GM18870 (cell line): ENCODE measurements around the gene TYRP1.

Experiments used
- ATAC-seq: cut with Tn5 transposase; IDR thresholded peaks from one replicate; pipeline ENCODE4 v1.9.1; 2021; ENCODE audit warnings: moderate library complexity; ENCODE audit not compliant: unreplicated experiment

TYRP1 gene

DNA sequence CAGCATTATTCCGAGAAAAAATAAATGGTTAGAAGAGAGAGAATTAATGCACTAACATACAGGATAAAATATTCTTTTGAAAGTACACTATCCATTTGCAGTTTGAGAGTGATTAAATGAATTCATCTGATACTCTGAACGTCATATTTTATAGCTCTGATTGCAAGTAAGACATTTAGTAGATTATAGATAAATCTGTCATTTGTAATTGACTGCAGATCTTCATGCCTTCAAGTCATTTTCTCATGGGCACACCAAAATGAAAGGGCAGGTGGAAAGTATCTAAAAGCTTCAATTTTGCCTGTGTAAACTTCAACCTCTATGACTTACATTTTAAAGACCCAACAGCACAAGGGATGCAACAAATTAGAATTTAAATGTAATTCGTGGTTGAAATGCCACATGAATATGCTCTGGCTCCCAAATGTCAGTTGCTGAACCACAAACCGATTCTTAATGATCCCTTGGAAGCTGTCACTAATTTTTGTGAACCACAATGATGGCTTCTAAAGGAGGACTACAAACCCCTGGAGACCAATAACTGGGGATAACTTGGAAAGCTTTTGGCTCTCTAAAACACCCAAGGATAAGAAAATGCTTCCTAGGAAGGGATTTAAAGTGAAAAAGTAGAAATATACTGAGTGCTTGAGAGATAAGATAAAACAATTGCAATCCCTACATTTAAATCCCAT is 3.9 kb downstream of the TYRP1 start:
- no peak for ATAC-seq

GRCh38 chr9:12697719-12698118 is 4.5 kb downstream of the TYRP1 start:
- ATAC-seq: no peak

- ATAC-seq: no peak
These were observed 5.1 kb downstream of the TYRP1 start for GRCh38 chr9:12698266-12698665.

GRCh38 chr9:12698986-12699385 is 5.8 kb downstream of the TYRP1 start:
- ATAC-seq: no peak

GRCh38 chr9:12699529-12699928 is 6.3 kb downstream of the TYRP1 start:
- no peak for ATAC-seq

DNA sequence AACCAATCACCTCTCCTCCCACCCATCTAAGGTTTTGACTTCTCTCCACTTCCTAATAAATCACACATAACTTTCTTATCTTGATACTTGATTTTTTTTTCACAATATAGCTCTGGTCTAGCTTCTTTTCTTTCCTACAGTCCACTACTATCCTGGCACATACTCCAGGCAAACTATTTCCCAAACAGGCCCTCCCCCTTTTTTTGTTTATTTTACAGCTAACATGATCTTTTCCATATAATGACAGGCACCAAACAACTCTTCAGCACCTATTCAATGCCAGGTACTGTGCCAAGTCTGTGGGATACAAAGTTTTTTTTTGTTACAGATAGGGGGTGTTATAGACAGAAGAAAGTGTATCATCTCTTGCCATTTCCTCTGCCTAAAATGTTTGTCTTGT is 7.9 kb downstream of the TYRP1 start:
- no peak for ATAC-seq

DNA sequence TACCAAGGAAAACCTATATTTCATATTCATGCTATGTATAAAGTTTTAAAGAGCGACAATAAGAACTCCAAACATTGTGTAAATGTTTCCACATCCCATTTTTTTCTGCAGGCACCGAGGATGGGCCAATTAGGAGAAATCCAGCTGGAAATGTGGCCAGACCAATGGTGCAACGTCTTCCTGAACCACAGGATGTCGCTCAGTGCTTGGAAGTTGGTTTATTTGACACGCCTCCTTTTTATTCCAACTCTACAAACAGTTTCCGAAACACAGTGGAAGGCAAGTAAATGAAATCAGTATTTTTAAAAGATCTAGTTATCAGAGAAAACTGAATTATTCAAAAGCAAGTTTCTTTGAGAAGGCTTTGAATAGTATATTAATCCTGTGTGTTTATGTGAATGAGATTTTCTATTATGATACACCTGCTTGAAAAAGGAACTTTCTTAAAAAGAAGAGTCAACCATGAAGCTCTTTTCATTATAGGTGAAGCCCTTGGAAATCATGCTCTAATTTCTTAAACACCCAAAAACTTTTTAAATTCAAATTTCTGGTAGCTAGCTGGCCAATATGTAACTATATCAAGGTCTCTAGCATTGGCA is 9.1 kb downstream of the TYRP1 start:
- ATAC-seq: no peak

DNA sequence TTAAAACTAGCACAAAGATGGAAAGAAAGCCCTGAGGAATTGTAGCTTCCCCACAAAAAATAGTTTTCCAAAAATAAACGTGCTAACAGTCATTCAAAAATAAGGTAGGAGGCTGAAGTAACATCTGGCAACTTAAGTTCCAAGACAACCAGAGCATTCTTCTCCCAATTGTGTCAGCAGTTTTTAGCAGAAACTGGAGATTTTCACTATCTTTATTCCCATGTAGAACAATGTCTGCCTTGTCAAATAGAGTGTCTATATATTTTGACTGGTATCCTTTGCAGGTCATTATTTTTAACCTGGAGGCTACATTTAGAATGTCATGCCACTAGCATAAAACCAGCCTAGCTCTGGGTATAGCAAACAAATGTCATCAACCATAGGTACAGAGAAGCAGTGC is 10.8 kb downstream of the TYRP1 start:
- no peak for ATAC-seq

DNA sequence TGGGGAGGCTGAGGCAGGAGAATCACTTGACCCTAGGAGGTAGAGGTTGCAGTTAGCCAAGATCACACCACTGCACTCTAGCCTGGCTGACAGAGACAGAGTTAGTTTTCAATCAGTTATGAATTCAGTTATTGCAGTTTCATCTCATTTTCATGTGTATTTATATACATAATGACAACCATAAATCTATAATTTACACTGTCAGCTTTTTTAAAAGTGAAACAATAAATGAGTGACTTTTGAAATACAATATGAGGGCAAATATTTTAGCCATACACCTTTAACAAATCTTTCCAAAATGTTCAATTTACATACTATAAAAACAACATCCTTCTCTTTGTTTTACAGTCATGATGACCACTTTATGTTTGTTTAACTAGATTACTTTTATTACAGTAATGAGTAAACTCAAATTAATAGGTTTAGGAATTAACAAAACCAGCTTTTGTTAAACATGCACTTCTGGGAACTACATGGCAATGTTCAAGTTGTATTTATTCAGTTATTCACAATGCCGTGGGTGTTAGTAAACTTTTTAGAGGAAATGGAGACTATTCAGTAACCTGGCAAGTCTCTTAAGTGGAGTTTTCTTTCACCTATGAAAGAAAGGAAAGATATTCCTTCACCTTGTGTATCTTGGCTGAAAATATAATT is 12.7 kb downstream of the TYRP1 start:
- ATAC-seq: no peak

GRCh38 chr9:12708562-12709298 is 15.5 kb downstream of the TYRP1 start:
- no peak for ATAC-seq

GRCh38 chr9:12712532-12712931 is 19.3 kb downstream of the TYRP1 start:
- ATAC-seq: no peak

DNA sequence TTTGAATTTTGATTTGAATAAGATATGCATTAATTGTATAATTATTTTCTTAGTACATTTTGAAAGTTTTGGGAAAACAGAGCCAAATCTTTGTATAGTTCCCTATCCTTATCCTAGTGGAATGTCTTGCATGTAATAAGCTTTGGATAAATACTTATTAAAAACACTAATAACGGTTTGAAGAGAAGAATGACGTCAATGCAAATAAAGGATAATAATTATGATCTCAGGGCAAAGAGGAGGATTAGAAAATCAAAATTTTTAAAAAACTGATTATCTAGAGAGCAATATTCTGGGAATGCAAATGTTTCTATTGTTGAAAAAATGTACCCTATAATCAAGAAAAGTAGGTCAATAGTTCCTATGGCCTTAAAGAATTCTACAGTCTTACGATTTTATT is 22.1 kb downstream of the TYRP1 start:
- ATAC-seq: no peak

- ATAC-seq: no peak
These were observed 23.8 kb downstream of the TYRP1 start for GRCh38 chr9:12716823-12717600.

DNA sequence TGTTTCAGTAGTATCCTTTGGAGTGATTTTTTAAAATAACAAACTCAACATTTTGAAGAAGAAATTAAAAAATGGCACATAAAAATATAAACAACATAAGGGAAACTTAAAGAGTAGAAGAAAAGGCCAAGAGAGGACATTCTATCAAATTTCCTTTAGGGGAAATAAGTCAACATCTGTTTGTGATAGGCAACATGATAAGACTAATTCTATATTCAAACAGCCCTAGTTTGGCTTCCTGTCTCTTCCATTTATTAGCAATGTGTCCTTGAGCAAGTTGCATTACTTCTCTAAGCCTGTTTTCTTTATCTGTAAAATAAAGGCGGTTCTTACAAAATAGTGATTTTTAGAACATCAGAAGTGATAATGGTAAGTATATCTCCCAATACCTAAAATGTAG is 24.7 kb downstream of the TYRP1 start:
- ATAC-seq: no peak

DNA sequence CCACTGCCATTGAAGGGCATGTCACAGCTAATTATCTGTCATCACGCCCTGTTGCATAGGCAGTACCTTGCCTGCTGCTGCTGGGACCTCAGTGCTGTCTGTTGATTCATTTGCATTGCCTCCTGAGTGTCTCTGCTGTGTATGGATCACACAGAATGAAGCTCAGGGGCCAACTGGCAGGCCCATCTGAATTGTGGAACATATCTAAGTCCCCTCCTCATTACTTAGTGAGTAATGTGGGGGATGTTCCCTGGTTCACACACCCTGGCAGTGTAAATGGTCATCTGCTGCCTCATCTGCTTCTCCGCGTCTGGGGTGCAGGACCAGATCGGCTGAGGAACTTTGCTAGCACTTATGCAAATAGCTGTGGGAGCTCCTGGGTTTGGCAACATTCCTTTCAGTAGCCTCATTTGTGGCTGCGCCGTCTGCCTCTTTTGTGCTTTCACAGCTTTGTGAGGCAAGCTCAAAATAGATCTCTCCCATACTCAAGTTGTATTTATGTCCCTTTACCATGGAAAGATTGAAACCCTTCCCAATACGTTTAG is 25.4 kb downstream of the TYRP1 start:
- no peak for ATAC-seq

DNA sequence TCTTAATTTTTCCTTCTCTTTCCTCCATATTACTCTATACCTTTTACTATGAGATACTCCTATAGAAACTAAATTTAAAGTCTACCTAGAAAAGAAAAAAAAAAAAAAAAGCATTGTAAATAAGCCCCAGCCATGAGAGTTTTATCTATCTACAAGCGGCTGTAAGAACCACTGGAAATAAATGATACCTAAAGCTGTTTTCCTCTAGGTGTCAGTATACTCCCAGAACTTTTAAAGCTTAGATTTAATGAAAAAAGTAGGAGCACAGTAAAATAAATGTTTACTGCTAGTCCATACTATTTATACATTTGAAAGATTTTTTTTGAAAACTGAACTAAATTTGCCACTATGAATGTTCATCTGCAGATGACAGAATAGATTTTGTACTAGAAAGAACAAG is 26.2 kb downstream of the TYRP1 start:
- no peak for ATAC-seq

DNA sequence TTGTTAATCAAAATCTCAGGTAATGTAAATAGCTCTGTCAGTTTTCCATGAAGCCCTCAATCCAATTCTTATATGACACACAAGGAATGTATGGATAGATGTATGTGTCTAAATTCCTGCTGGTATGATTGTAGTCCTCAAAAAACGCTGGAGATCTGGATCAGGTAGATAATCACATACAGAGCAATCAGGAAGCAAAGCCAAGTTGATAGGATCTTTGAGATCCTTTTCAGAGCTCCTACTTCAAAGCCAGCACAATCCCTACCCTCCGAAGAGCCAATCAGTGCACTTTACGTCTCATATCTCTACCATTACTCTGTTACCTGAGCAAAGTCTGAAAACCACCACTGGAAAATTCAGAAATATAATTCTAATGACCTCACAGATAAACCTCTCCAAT is 27.4 kb downstream of the TYRP1 start:
- no peak for ATAC-seq

- ATAC-seq: no peak
These were observed 28.9 kb downstream of the TYRP1 start for GRCh38 chr9:12722131-12722530.

DNA sequence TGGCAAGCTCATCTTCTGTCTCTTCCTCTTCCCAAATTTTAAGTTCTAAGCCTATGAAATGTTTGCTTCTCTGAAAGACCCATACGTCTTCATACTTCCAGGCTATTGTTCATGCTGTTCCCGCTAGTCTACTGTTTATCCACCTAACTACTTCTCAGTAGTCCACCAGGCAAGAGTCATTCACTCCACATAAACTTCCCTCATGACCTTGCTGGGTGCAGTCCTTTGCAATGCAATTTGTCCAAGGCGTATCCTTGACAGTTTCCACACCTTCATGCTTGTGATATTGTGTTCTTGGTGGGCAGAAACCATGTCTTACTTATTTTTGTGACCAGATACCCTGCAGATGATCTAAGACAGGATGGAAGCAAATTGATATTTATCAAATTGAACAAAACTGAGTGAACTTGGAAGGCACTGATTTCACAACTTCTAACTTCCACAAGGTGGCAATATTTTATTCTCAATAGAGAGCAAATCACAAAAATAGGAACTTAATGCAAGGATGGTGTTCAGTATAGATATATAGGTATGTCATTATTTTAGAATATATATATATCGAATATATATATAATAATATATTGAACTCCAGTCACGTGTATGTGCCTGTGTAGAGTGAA is 30.3 kb downstream of the TYRP1 start:
- ATAC-seq: no peak

DNA sequence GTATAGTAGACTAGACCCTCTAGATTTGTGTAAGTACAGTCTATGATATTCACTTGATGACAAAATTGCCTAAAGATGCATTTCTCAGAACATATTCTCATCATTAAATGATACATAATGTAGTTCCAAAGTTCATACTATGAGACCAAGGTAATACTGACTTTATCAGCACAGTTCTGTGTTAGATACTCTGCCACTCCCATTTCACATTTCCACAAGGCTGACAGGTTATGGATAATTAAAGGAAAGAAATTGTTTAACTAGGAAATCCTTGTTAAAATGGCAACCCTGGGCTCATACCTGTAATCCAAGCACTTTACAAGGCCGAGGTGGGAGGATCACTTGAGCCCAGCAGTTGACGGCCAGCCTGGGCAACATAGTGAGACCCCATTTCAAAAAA is 33.6 kb downstream of the TYRP1 start:
- ATAC-seq: no peak
